ENCODE data around the gene INPP5B.
"Not testable (repeated sequence)": the region's sequence is repeated elsewhere in the genome, so short reads cannot be mapped to it uniquely, and the experiment has no call there.

INPP5B gene

GRCh38 chr1:37946703-37947360, at the start of gene INPP5B:
Gene INPP5B (minus strand): TSS chr1:37947053. CDS start chr1:37946308, 745 bp downstream.
- no peak for DNase-seq

GRCh38 chr1:37995751-37996345, 49.0 kb upstream of the INPP5B start:
- no peak for DNase-seq

GRCh38 chr1:37994886-37995566, 48.2 kb upstream of the INPP5B start:
- DNase-seq = no peak

GRCh38 chr1:37989361-37989930, 42.6 kb upstream of the INPP5B start:
- no peak for DNase-seq

GRCh38 chr1:37987679-37988078, 40.8 kb upstream of the INPP5B start:
- DNase-seq = no peak

GRCh38 chr1:37983546-37983945, 36.7 kb upstream of the INPP5B start:
- no peak for DNase-seq

GRCh38 chr1:37978541-37978940, 31.7 kb upstream of the INPP5B start:
- DNase-seq = no peak

GRCh38 chr1:37975083-37975482, 28.2 kb upstream of the INPP5B start:
- DNase-seq = peak; percentile 32

- DNase-seq = no peak
Observed at GRCh38 chr1:37974567-37974966, 27.7 kb upstream of the INPP5B start.

DNA sequence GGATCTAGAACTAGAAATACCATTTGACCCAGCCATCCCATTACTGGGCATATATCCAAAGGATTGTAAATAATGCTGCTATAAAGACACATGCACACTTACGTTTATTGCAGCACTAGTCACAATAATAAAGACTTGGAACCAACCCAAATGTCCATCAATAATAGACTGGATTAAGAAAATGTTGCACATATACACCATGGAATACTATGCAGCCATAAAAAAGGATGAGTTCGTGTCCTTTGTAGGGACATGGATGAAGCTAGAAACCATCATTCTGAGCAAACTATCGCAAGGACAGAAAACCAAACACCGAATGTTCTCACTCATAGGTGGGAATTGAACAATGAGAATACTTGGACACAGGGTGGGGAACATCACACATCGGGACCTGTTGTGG, 26.8 kb upstream of the INPP5B start:
- not testable (repeated sequence) for DNase-seq

DNA sequence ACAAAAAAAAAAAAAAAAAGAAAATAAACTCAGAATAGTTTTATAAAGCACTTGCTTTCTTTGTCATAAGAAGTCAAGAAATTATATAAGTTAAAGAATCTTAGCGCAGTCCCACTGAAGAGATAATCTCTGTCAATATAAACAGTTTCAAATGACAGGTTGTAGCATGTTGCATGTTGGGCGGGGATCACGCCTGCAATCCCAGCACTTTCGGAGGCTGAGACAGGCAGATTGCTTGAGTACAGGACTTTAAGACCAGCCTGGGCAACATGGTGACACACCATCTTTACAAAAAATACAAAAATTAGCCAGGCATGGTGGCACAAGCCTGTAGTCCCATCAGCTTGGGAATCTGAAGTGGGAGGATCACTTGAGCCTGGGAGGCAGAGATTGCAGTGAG, 18.4 kb upstream of the INPP5B start:
- DNase-seq = no peak

- not testable (repeated sequence) for DNase-seq
Observed at GRCh38 chr1:37964106-37964505, 17.3 kb upstream of the INPP5B start.

- DNase-seq = no peak
Observed at GRCh38 chr1:37958690-37959089, 11.8 kb upstream of the INPP5B start.

DNA sequence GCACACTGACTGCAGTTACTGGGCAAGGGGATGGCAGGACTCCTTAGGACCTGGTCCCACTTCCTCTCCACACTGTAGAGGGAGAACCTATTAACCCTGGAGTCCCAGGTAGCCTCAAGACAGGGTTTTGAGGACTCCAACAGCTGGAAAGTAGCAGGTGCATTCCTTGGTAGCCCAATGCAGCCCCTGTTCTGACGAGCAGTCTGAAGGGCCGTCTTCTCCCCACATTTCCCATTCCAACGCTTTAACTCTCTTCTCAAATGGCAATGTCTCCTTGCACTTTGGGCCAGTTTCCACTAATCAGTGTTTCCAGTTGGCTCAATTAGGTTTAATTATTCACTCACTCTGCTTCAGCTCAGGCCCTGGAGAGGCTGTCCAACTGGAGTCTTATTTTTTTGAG, 8.8 kb upstream of the INPP5B start:
- no peak for DNase-seq

GRCh38 chr1:37954316-37954971, 7.6 kb upstream of the INPP5B start:
- no peak for DNase-seq

DNA sequence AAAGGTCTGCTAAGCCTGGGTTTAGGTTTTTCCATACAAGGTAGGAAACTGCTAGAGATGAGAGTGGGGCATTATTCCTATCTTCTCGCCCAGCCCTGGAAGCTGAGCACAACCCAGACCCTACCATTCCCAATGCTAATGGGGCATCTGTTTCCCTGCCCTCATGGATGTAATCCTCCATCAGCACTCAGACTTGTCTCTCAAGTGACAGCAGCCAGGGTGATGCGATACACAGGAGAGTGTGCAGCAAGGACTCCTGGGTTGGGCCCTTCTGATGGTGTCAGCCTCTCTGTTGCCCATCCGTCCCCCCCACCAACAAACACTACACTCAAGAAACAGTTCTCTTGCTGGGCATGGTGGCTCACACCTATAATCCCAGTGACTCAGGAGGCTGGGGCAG, 5.9 kb upstream of the INPP5B start:
- no peak for DNase-seq

- DNase-seq = no peak
Observed at GRCh38 chr1:37951783-37952624, 5.2 kb upstream of the INPP5B start.

- DNase-seq = no peak
Observed at GRCh38 chr1:37951041-37951782, 4.4 kb upstream of the INPP5B start.

GRCh38 chr1:37949524-37950152, 2.8 kb upstream of the INPP5B start:
- DNase-seq = no peak

GRCh38 chr1:37948841-37949240, 2.0 kb upstream of the INPP5B start:
- DNase-seq = no peak

DNA sequence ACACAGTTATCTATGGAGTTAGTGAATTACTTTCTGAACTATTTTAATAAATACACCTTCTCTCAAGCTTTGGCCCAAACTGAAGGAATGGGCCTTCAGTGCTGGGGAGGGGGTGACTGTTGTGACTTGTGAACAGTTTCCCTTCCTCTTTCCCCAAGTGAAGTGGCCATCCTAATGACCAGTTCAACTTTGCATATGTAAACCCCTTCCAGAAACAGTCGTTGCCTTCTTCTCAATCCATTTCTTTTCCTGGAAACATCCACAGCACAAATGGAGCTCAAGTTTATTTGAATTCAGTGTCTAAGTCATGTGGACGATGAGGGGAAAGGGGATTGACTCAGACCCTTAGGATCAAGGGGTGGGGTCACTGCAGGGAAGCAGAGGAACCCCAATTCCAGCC, 1.3 kb upstream of the INPP5B start:
- DNase-seq = no peak

All from NCI-H1694 (cell line).